ENCODE measurements around the gene JARID2. TPM values are rescaled to one million over a fixed set of nuclear protein-coding genes. Genes with fewer than 3 reads are reported as not detected.

Gene JARID2
- total RNA-seq, 2 experiments from 2014 or later, result 27.5 to 27.6 TPM

DNA sequence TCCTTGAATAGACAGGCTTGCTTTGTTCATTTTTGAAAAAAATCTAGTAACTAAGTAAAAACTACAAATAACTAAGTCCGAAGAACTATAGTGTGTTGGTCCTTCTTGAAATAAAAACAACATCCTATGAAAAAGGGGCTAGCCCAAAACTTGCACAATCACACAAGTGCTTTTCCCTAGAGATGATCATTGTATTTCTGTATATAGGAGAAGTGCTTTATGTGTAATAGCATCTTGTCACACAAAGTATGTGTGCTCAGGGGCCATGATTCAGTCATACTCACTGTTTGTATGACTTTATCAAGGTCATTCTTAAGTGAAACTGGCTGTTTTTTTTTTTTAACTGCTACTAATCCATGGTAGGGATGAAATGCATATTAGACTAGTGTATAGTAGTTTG lies 237.2 kb downstream of the JARID2 start:
- POLR2A ChIA-PET, result no interaction called here
- Mint-ChIP-seq H3K4me3 (no peak overlapping the region), H3K36me3 (ENCODE audit: low read depth) (peaks cover 17% of the 10 kb centered on the region), H3K4me1 (peaks cover 37% of the 10 kb centered on the region), H3K9me3 (no peaks in the 10 kb centered on the region), H3K27me3 (no peaks in the 10 kb centered on the region), H3K27ac (no peak overlapping the region)
- CTCF ChIA-PET, result no interaction called here
- DNase-seq, result no peak

DNA sequence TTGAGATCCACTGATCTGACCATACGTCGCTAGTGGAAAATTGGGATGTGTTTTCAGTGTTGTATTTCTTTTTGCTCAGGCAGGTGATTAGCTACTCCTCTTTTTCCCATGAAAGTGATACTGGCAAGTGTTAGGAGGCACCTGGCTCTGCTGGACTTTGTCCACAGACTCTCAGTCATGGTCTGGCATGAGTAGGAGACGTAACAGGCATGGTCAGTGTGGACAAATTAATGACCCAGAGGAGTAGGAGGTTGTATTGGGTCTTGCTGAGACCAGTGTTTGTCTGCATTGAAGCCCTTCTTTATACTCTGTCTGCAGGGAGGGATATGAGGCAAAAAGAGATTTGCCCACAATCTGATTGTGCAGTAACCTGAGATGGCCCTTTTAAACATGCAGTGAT lies 238.3 kb downstream of the JARID2 start:
- Mint-ChIP-seq H3K27ac (no peak overlapping the region), H3K4me3 (no peak overlapping the region), H3K27me3 (no peaks in the 10 kb centered on the region), H3K9me3 (no peaks in the 10 kb centered on the region), H3K36me3 (ENCODE audit: low read depth) (peaks cover 23% of the 10 kb centered on the region), H3K4me1 (peaks cover 40% of the 10 kb centered on the region)
- POLR2A ChIA-PET, result no interaction called here
- CTCF ChIA-PET, result no interaction called here
- no peak for DNase-seq

DNA sequence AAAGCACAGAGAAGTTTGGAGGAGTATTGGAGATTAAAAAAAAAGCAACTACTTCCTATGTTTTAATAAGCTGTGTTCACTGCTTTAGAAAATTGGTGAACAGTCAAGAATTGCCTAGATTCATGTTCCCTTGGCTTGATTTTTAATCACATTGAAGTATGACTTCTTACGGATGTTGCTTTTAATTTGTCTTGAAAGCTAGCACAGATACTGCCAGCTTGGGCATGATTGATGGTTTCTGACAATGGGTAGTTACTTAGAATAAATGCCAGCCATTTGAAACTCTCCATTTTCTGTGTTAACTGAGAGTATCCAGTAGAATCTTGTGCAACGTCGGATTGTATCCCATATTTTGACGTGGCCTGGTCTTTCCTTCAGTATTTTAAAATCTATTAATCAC lies 239.0 kb downstream of the JARID2 start:
- H3K4me3 Mint-ChIP-seq, result no peak overlapping the region
- H3K9me3 Mint-ChIP-seq, result no peaks in the 10 kb centered on the region
- ChIA-PET CTCF (interaction anchor here (0.8 kb wide), 1 partner anchor 398 kb away, joined by 4 read pairs; no protein-coding TSS in a partner anchor), POLR2A (no interaction called here)
- H3K27me3 Mint-ChIP-seq, result no peaks in the 10 kb centered on the region
- peaks cover 45% of the 10 kb centered on the region for H3K4me1 Mint-ChIP-seq
- no peak for DNase-seq
- H3K36me3 Mint-ChIP-seq (ENCODE audit: low read depth), result peaks cover 21% of the 10 kb centered on the region
- no peak overlapping the region for H3K27ac Mint-ChIP-seq

DNA sequence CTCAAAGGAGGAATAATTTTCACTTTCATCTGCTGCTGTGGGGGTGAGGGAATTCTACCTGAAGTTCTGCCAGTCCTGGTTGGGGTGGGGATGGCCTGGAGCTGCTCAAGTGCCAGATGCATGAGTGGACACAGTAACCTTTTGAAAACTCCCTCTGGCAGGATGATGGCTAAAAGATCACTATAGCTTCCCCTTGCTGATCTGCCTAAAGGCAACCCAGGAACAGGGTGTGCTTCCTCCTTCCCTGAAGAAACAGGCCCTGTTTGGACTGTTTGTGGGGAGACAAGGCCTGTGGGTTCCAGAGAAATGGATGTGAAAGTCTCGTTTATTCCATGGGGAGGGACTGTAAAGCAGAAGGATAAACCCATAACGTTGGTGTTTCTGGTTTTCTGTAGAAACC lies 240.1 kb downstream of the JARID2 start:
- POLR2A ChIA-PET, result no interaction called here
- Mint-ChIP-seq H3K27me3 (no peaks in the 10 kb centered on the region), H3K27ac (no peak overlapping the region), H3K4me1 (peaks cover 44% of the 10 kb centered on the region), H3K36me3 (ENCODE audit: low read depth) (peaks cover 17% of the 10 kb centered on the region), H3K9me3 (no peaks in the 10 kb centered on the region), H3K4me3 (no peak overlapping the region)
- CTCF ChIA-PET, result interaction anchor here (0.6 kb wide), 2 partner anchors 32 to 168 kb away, joined by 3 read pairs; no protein-coding TSS in a partner anchor
- DNase-seq, result no peak

DNA sequence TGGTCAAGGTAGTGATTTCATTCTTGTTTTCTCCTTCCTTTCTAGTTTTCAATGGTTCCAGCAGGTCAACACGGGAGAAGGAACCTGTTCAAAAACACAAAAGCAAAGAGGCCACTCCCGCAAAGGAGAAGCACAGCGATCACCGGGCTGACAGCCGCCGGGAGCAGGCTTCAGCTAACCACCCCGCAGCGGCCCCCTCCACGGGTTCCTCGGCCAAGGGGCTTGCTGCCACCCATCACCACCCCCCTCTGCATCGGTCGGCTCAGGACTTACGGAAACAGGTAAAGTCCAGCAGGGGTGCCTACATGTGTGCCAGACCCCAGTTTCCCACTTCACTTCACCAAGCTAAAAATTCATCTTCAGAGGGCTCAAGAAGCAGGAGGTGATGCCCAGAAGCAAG lies 241.4 kb downstream of the JARID2 start:
- POLR2A ChIA-PET, result no interaction called here
- H3K36me3 Mint-ChIP-seq (ENCODE audit: low read depth), result peaks cover 20% of the 10 kb centered on the region
- CTCF ChIA-PET, result no interaction called here
- H3K4me1 Mint-ChIP-seq, result peaks cover 45% of the 10 kb centered on the region
- H3K9me3 Mint-ChIP-seq, result no peaks in the 10 kb centered on the region
- H3K27ac Mint-ChIP-seq, result peak overlapping the region; percentile 38
- H3K4me3 Mint-ChIP-seq, result no peak overlapping the region
- H3K27me3 Mint-ChIP-seq, result no peaks in the 10 kb centered on the region
- DNase-seq, result no peak

DNA sequence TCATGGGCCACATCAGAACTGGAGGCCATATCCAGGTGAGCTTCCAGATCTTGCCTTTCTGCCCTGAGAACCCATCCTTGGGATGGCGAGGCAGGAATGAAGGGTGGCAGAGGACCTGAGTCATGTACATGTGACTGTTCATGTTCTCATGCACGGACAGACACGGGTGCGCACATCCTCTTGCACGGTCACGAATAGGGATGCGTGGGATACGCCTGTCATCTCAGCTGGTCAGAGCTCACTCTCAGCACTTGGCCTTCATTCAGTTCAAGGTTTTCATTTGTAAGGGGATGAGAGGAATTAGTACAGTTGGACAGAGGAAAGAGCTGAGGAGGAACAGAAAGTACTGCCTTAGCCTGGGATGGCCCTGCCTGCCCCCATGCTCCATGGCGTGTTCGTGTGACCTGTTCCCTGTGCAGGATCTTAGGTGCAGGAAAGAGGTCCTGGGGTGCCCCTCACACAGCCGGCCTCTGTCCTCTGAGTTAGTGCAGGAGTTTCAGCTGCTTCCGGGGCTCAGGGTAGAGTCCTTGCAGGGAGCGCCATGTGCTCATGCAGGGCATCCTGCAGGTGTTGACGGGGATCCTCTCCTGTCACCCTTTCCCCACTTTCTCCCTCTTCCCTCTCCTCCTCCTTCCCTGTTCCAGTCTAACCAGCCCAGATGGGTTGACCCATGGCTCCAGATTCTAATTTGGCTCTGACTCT lies 243.5 kb downstream of the JARID2 start:
- Mint-ChIP-seq H3K4me3 (no peak overlapping the region), H3K27me3 (no peaks in the 10 kb centered on the region), H3K4me1 (peaks cover 43% of the 10 kb centered on the region), H3K36me3 (ENCODE audit: low read depth) (peaks cover 20% of the 10 kb centered on the region), H3K9me3 (no peaks in the 10 kb centered on the region), H3K27ac (no peak overlapping the region)
- no peak for DNase-seq
- ChIA-PET POLR2A (no interaction called here), CTCF (no interaction called here)

DNA sequence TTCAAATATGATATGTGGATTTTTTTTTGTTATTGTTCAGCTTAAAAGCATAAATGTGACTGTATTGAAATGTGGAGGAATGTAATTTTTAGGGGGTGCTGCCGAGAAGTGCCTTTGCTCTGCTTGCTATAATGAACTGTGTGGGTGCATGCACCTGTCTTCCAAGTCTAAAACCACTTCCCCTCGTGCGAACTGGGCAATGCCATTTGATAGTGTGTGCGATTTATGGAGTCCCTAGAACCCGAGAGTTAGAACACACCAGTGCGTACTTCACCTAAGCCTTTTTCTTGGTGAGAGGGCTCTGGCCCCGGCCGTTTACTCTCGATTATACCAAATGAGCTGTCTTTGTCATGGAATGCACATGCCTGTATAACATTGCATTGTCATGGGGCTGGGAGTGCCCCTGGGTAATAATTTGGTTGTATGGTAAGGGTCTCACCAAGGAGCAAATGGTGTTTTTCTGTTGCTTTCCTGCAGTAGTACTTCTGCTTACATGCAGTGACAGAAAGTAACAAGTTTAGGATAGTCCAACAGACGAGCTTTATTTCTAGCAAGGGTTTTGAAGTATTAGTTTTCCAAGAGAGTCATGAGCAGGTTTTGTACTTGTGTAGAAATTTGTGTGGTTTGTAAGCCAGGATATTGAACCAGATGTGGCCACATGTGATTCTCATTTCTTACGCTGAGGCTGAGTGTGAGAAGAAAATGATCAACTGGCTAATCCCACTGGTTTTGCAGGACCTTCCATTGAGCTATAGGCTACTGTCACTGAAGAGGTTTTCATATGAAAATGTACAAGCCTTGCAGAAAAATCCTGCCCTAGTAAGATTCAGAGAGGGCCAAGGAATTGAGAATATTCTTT lies 244.6 kb downstream of the JARID2 start:
- no peak overlapping the region for H3K4me3 Mint-ChIP-seq
- peaks cover 43% of the 10 kb centered on the region for H3K4me1 Mint-ChIP-seq
- peaks cover 22% of the 10 kb centered on the region for H3K36me3 Mint-ChIP-seq (ENCODE audit: low read depth)
- H3K9me3 Mint-ChIP-seq, result no peaks in the 10 kb centered on the region
- ChIA-PET POLR2A (no interaction called here), CTCF (interaction anchor here (0.6 to 1.1 kb wide), 2 partner anchors 20 to 228 kb away, joined by 3 read pairs; no protein-coding TSS in a partner anchor)
- DNase-seq, result no peak
- no peaks in the 10 kb centered on the region for H3K27me3 Mint-ChIP-seq
- H3K27ac Mint-ChIP-seq, result peak overlapping the region; percentile 44

DNA sequence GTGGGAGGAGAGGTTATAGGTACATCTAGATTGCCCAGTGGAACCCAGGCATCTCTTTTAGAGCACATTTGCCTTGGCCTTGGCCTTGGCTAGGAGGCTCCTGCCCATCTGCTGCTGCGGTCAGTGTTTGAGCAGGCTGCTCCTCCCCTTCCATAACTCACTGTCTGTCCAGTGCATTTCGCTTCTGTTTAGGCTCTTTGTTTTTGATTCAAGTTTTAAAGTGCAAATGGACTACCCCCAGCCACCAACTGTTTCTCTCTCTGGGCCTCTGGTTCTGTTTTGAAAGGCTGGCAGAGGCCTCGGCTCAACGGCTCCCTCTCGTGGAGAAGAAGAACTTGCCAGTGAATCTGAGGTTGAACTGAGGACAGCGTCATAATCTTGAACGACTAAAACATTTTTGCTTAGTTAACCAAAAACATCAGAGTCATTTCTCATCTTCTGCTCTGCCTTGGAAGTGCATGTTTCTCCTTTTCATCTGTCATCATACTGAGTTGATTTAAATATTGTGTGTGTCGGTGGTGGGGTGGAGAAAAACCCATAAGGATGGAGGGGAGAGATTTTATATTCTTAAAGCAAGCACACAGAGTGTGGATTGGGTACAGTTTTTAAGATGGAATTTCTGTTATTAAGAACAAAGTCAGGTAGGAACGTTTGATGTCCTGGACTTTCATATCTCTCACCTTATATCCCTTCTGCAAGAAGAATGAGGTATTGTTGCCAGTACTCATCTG lies 245.6 kb downstream of the JARID2 start:
- ChIA-PET CTCF (interaction anchor here (0.6 to 1.0 kb wide), 2 partner anchors 11 to 229 kb away, joined by 3 read pairs; no protein-coding TSS in a partner anchor), POLR2A (no interaction called here)
- Mint-ChIP-seq H3K36me3 (ENCODE audit: low read depth) (peaks cover 30% of the 10 kb centered on the region), H3K27ac (peak overlapping the region; percentile 63), H3K4me1 (peaks cover 43% of the 10 kb centered on the region), H3K4me3 (no peak overlapping the region), H3K27me3 (no peaks in the 10 kb centered on the region), H3K9me3 (no peaks in the 10 kb centered on the region)
- peak; percentile 81 for DNase-seq

DNA sequence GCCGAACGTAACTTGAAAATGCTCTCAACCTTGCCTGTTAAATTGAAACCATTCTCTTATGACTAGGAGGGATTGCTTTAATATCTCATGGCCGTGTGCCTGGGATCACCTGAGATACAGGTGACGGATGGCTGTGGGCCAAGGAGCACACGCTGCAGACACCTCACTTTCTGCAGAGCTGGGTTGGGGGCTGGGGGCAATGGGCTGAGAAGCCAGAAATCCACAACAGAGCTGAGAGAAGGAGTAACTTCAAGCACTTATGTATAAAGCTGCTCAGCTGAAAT lies 246.1 kb downstream of the JARID2 start:
- Mint-ChIP-seq H3K4me3 (no peak overlapping the region), H3K36me3 (ENCODE audit: low read depth) (peaks cover 29% of the 10 kb centered on the region), H3K27me3 (no peaks in the 10 kb centered on the region), H3K4me1 (peaks cover 40% of the 10 kb centered on the region), H3K9me3 (no peaks in the 10 kb centered on the region), H3K27ac (peak overlapping the region; percentile 63)
- POLR2A ChIA-PET, result no interaction called here
- CTCF ChIA-PET, result interaction anchor here (1.0 kb wide), 1 partner anchor 11 kb away, joined by 3 read pairs; no protein-coding TSS in a partner anchor
- no peak for DNase-seq

DNA sequence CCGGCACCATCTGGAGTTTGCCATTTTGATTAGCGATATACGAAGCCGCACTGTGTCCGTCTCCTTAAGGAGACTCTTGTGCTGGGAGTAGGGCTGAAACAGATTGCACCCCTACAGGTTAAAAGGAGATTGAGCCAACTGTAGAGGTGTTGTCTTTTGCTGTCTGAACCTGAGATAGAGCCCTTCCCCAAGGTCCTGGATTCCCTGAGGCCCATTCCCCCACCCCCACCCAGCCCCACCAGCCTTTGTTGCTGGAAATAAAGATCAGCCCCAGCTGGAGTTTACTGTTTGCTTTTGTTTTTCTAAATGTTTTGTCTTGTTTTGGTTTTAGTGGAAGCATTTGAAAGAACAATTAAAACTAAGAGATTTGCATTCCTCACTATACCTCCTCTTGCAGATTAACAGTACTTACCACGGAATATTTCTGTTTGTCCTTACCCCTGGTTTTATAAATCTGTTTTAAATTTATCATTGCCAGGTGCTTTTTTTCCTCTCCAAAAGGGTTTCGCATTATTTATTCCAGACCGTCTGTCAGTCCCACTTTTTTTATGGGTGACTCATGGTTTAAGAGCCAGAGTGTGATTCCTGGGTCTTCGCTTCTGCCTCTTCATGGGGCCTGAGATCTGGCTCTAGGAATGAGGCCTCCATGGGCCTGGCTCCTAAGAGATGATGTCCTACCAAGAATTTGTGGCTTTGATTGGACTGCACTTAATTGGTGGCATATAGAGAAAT lies 247.7 kb downstream of the JARID2 start:
- Mint-ChIP-seq H3K4me3 (no peak overlapping the region), H3K4me1 (peaks cover 35% of the 10 kb centered on the region), H3K27ac (no peak overlapping the region), H3K9me3 (no peaks in the 10 kb centered on the region), H3K36me3 (ENCODE audit: low read depth) (peaks cover 19% of the 10 kb centered on the region), H3K27me3 (no peaks in the 10 kb centered on the region)
- ChIA-PET CTCF (no interaction called here), POLR2A (no interaction called here)
- no peak for DNase-seq

DNA sequence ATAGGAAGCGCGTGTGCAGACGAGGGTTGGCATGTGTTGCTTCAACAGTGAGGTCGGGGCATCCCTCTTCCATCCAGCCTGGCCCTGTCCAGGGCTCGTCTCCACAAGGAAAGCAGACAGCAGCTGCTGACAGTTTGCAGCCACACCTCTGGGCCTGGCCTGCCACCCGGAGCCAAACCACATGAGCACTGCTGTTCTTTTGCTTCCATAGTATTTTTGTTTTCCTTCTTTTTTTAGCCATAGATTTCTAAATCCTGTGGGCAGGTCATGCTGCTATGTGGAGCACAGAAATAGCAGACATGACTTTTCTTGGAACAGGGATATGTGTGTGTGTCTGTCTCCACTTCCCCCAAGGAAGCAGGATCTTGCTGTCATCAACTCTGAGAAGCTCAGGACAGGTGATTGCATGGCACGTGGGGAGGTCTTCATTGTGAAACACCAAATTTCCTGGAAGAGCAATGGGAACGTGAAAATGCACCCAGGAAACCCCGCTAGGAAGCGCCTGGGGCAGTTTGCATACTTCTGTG lies 249.6 kb downstream of the JARID2 start:
- peaks cover 16% of the 10 kb centered on the region for H3K36me3 Mint-ChIP-seq (ENCODE audit: low read depth)
- no peaks in the 10 kb centered on the region for H3K27me3 Mint-ChIP-seq
- no peak overlapping the region for H3K27ac Mint-ChIP-seq
- H3K9me3 Mint-ChIP-seq, result no peaks in the 10 kb centered on the region
- DNase-seq, result no peak
- CTCF ChIA-PET, result no interaction called here
- H3K4me1 Mint-ChIP-seq, result peaks cover 22% of the 10 kb centered on the region
- POLR2A ChIA-PET, result no interaction called here
- no peak overlapping the region for H3K4me3 Mint-ChIP-seq

DNA sequence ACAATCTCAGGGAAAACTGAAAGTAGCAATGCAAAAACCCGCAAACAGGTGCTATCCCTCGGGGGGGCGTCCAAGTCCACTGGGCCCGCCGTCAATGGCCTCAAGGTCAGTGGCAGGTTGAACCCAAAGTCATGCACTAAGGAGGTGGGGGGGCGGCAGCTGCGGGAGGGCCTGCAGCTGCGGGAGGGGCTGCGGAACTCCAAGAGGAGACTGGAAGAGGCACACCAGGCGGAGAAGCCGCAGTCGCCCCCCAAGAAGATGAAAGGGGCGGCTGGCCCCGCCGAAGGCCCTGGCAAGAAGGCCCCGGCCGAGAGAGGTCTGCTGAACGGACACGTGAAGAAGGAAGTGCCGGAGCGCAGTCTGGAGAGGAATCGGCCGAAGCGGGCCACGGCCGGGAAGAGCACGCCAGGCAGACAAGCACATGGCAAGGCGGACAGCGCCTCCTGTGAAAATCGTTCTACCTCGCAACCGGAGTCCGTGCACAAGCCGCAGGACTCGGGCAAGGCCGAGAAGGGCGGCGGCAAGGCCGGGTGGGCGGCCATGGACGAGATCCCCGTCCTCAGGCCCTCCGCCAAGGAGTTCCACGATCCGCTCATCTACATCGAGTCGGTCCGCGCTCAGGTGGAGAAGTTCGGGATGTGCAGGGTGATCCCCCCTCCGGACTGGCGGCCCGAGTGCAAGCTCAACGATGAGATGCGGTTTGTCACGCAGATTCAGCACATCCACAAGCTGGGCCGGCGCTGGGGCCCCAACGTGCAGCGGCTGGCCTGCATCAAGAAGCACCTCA lies 250.7 kb downstream of the JARID2 start:
- Mint-ChIP-seq H3K27me3 (no peaks in the 10 kb centered on the region), H3K9me3 (no peaks in the 10 kb centered on the region), H3K36me3 (ENCODE audit: low read depth) (peaks cover 18% of the 10 kb centered on the region), H3K4me1 (peaks cover 12% of the 10 kb centered on the region), H3K4me3 (no peak overlapping the region), H3K27ac (peak overlapping the region; percentile 46)
- POLR2A ChIA-PET, result no interaction called here
- CTCF ChIA-PET, result no interaction called here
- DNase-seq, result no peak

Data from activated CD4-positive, alpha-beta T cell treated with anti-CD3 and anti-CD28 coated beads, Interleukin-2, amount 10 ng/mL, durations not matched to agents 7 days and 5 days (primary cell).